ENCODE data around the gene WDR74. TPM values are rescaled to one million over a fixed set of nuclear protein-coding genes. Genes with fewer than 3 reads are reported as not detected.

Gene WDR74
- total RNA-seq, 1 experiment from 2014 or later, result 110 TPM

- TF ChIP-seq ZMAT4 (CRISPR knock-in tag; IDR thresholded peaks at IDR 0.05) (peak; percentile 88; the same call in 1 of the 2 replicates), MAX (CRISPR knock-in tag; IDR thresholded peaks at IDR 0.05) (peak; percentile 99), ETV6 (CRISPR knock-in tag; IDR thresholded peaks at IDR 0.05) (peak; percentile 97), FOXJ3 (CRISPR knock-in tag; IDR thresholded peaks at IDR 0.05; ENCODE audit: borderline replicate concordance) (no peak; the same call in 1 of the 2 replicates), ATF2 (CRISPR knock-in tag; IDR thresholded peaks at IDR 0.05; ENCODE audit: borderline replicate concordance, low read depth) (no peak), CREB1 (CRISPR knock-in tag; IDR thresholded peaks at IDR 0.05) (no peak; the same call in 1 of the 2 replicates), GRHL2 (CRISPR knock-in tag; IDR thresholded peaks at IDR 0.05; ENCODE audit: insufficient replicate concordance, severe bottlenecking) (no peak), FOXP1 (CRISPR knock-in tag; IDR thresholded peaks at IDR 0.05; ENCODE audit: borderline replicate concordance) (peak; percentile 93), PRRX2 (CRISPR knock-in tag; IDR thresholded peaks at IDR 0.05) (peak; percentile 58; the same call in 1 of the 2 replicates), USF1 (CRISPR knock-in tag; IDR thresholded peaks at IDR 0.05) (peak; percentile 9; the same call in 1 of the 2 replicates), ELF4 (CRISPR knock-in tag; IDR thresholded peaks at IDR 0.05; ENCODE audit: low read depth) (no peak), TCF7 (CRISPR knock-in tag; IDR thresholded peaks at IDR 0.05; ENCODE audit: low read depth) (peak; percentile 81; the same call in 1 of the 2 replicates), JUN (CRISPR knock-in tag; IDR thresholded peaks at IDR 0.05) (0 out of 2 replicates have a peak, but pooled peaks have one; percentile 91), E2F5 (CRISPR knock-in tag; IDR thresholded peaks at IDR 0.05) (peak; percentile 100), OVOL2 (CRISPR knock-in tag; IDR thresholded peaks at IDR 0.05; ENCODE audit: borderline replicate concordance) (no peak), PREB (CRISPR knock-in tag; IDR thresholded peaks at IDR 0.05; ENCODE audit: borderline replicate concordance) (peak; percentile 76; the same call in 1 of the 2 replicates), NR1H2 (CRISPR knock-in tag; IDR thresholded peaks at IDR 0.05) (no peak), ATF6 (CRISPR knock-in tag; IDR thresholded peaks at IDR 0.05) (0 out of 2 replicates have a peak, but pooled peaks have one; percentile 72), AR (CRISPR knock-in tag; IDR thresholded peaks at IDR 0.05) (peak; percentile 93; the same call in 1 of the 2 replicates), CBFB (CRISPR knock-in tag; IDR thresholded peaks at IDR 0.05; ENCODE audit: low read depth) (no peak), IRF1 (CRISPR knock-in tag; IDR thresholded peaks at IDR 0.05) (peak; percentile 84), E2F1 (CRISPR knock-in tag; IDR thresholded peaks at IDR 0.05) (peak; percentile 46; the same call in 1 of the 2 replicates)
Measured at GRCh38 chr11:62855571-62856332, 16.4 kb upstream of the WDR74 start (continued).

Data from WTC11 (cell line).